ENCODE measurements around the gene GAD1.

The GAD1 gene

DNA sequence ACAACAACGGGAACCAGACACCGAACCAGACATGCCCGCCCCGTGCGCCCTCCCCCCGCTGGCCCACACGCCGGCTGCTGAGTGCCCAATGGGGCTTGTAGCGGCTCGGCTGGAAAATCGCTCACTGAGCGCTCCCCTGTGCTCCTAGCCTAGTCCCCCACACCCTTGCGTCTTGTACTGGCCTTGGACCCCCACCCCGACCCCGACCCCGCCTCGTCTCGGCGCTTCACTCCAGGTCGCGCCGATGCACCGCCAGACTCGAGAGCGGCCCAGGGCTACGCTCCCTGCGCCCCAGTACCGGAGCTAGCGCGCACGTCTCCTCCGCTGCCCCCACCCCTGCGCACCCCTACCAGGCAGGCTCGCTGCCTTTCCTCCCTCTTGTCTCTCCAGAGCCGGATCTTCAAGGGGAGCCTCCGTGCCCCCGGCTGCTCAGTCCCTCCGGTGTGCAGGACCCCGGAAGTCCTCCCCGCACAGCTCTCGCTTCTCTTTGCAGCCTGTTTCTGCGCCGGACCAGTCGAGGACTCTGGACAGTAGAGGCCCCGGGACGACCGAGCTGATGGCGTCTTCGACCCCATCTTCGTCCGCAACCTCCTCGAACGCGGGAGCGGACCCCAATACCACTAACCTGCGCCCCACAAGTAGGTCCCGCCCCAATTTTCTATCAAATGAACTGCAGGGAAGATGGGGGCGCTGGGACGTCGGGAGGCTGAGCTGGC lies 1.5 kb downstream of the GAD1 start:
- DNase-seq: no peak

DNA sequence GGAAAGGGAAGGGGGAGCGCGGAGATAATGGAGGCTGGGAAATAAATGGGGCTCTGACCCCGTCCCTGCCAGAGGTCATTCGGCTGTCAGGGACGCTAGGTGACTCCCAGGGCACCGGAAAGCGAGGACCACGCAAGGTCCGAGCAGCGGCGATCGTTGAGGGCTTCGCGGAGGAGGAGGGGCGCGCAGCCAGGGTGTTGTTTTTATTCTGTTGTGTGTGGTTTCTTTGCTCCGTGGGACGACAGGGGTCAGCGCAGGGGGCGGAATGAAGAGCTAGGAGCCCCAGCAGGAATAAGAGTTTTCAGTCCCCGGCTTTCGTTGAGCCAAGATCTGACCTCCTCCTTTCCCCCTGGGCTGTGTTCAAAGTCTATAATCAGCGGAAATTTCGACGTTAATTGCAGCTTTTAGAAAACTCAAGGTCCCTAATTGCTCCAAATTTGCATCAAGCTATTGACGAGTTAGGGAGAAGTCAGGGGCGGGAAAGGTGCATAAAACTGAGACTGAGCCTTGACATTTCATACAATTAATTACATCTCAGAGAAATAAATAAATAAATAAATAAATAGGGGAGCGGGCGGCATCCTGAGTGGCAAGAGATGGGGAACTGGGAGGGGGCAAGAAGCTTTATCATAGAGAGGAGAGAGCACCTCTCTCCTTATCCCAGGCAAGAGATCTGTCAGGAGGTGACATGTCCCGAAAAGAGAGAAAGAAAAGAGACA lies 2.2 kb downstream of the GAD1 start:
- no peak for DNase-seq

DNA sequence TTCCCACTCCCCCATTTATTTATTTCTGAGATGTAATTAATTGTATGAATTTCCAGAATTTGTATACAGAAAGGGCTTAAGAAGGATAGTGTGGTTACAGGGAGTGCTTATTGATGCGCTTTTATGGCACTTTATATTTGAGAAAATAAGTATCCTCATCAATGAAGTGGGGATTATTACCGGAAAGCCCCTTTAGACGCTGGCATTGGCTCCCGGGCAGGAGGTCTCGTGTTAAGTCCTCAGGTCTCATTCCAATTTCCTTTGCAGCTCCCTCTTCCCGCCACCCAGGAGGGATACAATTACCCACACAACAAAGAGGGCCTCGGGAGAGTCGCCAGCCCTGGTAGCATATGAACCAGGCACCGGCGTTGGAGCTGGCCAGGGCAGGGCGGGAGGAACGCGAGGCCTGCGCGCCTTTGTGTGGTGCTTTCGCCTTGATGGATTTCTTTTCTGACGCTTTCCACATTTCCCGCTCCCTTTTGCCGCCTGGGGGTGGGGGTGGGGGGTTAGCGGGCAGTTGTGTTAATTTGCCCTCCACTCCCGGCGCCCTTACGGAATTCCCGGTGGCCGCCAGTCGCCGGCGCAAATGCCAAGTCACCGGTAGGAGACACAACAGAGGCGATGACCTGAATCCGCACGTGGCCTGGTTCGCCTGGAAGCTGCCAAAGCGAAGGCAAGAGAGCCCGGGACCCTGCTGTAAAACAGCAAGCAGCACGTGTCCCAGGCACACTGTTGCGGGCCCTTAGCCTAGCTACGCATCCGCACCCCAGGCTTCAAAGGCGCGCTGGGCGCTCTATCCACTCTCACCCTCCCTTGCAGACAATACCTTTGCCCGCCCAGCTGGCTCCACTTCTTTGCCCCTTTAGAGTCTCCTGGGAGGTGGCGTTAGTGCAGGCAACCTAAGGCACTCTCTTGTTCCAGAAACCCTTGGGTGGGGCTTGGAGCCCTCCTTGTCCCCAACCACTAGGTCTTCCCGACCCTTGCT lies 3.3 kb downstream of the GAD1 start:
- no peak for DNase-seq

DNA sequence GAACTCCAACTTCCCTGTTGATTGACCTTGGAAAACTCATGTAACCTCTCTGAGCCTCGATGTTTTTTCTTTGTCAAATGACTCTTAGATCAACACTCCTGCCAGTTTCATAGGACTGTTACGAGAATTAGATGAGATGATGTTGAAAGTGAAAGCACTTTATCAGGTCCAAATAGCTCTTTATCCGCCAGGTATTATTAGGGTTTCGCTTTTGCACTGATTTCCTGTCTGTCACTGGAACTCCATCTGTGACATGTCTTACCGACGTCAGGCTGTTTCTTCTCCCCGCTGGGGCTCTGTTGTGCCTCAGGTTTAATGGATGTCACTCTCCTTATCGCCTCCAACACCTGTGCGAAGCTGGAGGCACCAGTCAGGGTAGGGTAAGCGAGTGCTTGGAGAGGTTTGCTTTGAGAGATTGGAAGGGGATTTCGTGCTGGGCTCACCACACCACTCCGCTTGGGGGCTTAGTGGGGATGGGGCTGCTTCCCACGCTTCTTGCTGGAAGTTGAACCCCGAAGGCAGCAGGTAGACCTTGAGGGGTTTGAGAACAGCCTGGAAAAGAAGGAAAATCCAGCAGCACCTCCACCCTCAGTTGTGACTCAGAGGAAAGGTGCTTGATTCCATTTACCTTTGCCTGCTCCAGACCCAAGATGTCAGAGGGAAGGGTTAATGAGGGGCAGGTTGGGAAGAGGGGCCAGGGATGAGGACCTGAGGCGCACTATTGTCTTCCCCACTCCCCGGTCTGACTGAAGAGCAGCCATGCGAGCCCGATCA lies 4.3 kb downstream of the GAD1 start:
- DNase-seq: no peak

DNA sequence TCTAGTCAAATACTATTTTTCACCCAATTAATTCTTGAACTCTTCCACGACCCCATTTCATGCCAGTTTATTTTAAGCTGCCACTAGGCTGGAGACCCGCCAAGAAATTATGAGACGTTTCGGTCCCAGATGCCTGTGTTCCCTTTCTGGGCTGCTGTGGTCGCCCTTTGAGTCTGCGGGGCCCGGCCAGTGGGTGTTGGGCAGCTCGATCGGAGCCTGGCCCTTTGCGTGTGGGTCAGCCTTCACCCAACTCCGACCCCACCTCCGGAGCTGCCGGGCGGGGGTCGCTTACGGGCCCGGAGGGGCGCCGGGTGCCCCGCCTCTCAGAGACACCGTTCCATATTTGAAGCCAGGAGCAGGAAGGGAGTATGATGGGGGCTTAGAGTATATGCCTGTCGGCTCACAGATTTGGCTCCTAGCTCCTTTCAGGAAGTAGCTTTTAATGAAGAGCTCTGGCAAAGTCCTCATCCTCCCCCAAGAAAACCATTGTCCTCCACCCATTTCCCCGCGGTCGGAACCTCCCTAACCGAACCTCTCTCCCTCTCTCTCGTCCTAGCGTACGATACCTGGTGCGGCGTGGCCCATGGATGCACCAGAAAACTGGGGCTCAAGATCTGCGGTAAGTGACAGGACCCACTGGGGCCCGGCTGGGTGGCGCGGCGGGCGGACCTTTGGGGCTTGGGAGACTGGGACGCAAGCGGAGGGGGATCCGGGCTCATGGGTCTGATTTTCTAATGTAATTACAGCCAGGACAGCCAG lies 5.0 kb downstream of the GAD1 start:
- no peak for DNase-seq

DNA sequence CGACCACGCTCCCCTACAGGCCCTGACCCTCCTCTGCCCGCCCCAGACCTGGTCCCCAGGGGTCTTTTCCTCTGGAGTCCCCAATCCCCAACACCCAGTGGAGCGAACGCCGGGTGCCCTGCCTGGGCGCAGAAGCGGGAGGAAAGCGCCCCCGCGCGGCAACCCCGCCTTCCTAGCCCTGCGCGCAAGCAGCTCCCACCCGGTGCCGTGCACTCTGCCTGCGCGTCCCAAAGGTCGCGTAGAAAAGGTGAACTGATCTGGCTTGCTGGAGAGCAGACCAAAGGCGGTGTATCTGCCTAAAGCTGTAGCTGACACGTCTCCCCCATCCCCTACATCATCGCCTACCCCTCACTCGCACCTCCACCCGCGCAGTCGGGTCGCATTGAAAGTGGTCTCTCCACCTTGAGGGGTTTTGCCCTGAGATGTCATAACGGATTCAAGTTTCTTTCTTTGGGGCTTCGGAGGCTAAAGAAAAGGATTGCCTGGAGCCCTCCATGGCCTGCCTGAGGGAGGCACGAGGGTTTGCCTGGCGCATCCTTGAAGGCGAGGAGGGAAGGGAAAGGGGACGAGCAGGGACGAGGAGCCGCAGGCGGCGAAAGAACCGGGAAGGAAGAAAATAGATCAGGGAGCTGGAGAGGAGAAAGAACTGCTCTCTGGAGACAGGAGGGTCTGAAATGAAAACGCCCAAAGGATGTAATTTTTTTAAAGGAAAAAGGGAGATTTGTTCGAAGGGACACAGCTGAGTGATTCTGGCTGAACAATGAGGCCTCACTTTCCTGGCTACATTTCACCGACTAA lies 5.8 kb downstream of the GAD1 start:
- DNase-seq: no peak

DNA sequence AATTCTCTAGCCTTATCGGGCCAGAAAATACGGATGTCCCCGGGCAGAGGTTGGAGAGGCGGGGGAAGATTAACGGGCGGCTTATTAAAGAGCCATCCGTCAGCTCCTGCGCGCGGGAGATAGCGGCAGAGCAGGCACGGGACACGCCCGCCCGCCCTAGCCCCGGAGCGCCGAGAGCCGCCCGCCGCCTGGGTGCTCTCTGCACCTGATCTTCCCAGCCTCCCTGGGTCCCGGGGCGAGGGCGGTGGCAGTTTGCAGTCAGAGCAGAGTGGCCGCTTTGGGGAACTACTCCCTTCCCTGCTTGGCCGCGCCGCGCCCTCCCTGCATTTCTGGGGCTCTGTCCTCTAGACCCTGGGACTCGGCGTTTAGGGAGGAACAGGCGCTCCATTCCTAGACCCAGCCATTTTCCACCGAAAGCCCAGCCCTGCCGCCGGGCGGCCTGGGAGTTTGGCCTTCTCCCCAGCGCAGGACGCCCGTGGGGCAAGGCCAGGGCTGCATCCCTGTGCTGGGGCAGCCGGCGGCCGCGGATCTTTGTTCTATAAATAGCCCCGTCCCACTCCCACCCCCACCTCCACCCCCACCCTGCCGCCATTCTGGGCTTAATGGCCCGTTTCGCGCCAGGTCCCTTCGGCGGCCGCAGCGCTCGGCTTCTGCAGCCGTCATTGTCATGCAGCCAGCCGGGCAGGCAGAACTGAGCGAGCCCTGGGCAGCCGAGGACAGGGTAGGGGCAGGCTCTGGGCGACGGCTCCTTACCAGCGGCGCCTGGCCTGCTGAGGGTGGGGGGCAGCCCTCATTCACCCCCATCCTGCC lies 6.6 kb downstream of the GAD1 start:
- DNase-seq: no peak

DNA sequence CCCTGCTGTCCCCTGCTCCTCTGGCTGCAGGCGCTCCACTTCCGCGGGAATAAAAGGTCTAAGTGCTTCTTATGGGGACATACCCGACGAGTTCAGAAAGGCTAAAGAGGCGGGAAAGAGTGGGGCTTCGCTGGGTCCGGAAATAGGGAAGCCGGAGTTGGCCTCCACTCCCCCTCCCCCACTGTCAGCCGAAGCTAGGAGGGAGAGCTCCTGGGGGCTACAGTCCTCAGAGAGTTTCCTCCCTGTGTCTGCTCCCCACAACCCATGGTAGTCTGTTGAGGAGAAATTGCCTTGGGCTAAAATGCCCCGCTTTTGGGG lies 7.2 kb downstream of the GAD1 start:
- no peak for DNase-seq

DNA sequence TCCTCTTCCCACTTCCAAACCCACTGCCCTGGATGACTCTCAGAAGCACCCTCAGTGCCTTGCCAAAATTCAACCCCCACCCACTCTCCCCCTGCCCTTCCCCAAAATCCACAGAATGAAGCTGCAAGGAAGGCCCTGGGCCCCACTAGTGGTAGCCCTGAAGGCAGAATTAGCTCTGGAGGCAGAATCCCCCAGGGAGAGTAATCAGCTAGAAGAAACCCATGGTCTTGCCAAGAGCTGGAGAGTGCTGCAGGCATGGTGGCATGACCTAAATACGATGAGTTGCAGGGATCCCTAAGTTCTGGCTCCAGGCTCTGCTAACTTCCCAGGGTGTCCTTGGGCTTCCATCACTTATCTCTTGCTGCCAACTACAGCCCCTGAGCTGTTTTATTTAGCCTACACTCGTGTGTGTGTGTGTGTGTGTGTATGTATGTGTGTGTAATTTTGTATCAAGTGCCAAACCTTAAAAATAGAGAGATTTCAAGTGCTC lies 7.9 kb downstream of the GAD1 start:
- DNase-seq: no peak

DNA sequence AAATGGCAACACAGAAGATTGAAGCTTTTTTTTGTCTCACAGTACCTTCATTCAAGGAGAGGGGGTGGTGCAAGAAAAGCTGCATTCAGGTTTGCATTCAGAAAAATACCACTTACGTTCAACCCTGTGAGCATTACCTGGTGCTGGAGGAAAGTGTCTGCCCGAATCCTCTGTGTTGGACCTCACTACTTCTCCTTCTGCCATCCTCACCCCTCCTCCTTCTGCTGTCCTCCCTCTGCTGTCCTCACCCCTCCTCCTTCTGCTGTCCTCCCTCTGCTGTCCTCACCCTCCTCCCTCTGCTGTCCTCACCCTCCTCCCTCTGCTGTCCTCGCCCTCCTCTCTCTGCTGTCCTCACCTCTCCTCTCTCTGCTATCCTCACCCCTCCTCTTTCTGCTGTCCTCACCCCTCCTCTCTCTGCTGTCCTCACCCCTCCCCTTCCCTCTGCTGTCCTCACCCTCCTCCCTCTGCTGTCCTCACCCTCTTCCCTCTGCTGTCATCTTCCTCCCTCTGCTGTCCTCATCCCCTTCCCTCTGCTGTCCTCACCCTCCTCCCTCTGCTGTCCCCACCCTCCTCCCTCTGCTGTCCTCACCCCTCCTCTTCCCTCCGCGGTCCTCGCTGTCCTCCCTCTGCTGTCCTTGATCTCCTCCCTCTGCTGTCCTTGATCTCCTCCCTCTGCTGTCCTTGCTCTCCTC lies 11.3 kb downstream of the GAD1 start:
- no peak for DNase-seq

DNA sequence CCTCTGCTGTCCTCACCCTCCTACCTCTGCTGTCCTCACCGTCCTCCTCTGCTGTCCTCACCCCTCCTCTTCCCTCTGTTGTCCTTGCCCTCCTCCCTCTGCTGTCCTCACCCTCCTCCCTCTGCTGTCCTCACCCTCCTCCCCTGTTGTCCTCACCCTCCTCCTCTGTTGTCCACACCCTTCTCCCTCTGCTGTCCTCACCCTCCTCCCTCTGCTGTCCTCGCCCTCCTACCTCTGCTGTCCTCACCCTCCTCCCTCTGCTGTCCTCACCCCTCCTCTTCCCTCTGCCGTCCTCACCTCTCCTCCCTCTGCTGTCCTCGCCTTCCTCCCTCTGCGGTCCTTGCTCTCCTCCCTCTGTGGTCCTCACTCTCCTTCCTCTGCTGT lies 11.8 kb downstream of the GAD1 start:
- DNase-seq: no peak

DNA sequence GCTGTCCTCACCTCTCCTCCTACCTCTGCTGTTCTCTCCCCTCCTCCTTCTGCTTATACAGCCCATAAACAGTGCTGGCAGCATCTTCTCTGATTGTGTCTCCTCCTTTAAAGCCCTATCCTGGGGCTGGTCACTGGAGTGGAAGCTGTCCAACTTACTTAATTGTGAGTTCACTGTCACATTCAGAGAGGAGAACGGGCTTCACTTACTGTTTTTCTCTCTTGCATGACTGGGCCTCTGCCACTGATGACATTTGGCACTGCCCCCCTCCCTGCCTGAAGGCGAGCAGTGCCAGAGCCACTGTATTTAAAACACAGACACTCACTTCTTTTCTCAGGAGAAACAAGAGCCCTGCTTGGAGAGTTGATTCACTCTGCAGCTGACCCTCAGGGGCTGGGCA lies 12.3 kb downstream of the GAD1 start:
- DNase-seq: no peak

DNA sequence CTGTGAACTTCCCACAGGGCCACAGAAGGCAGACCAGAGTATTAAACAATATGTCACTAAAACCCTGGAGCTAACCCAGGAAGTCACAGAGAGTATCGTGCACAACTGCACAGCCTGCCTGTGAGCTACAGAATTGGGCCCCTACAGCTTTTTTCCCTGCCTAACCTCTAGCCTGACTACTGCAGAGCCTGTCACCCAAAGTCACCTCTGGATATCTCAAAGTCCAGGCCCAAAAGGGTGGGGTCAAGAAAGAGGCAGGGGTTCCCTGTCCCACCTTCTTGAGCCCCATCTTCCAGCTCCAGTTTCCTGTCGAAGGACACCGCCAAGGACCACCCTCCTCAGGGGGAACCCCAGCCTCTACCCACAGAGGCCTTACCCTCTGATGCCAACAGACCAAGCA lies 13.5 kb downstream of the GAD1 start:
- DNase-seq: no peak

DNA sequence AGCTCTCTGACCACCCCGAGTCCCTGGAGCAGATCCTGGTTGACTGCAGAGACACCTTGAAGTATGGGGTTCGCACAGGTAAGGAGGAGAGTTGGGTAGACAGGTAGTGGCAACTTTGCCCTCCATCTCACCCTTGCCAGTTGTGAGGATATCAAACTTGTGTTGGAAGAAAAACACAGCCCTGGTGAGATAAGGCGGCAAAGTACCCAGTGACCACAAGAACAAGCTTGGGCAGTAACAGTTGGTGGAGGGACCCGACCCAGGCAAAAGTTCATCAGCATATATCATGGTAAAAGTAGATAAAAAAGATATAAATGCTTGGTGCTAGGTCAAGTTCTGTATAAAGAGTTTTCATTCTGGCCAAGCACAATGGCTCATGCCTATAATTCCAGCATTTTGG lies 14.4 kb downstream of the GAD1 start:
- DNase-seq: no peak

DNA sequence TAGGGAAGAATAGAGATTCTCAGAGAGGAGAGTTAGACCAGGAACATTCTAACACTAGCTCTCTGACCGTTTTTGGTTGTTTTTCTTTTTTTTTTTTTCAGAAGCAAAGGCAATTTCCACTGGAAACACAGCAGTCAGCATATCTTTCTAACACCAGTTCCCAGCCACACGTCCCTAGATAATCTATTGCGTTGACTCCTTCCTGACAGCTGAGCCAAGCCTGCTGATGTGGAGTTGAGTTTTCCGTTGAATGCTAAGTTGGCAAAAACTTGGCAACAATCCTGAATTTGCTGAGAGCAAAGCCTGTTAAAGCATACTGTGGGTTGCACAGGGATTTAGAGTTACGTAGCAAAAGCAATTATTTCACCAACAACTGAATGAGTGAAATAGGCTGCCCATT lies 19.3 kb downstream of the GAD1 start:
- no peak for DNase-seq

DNA sequence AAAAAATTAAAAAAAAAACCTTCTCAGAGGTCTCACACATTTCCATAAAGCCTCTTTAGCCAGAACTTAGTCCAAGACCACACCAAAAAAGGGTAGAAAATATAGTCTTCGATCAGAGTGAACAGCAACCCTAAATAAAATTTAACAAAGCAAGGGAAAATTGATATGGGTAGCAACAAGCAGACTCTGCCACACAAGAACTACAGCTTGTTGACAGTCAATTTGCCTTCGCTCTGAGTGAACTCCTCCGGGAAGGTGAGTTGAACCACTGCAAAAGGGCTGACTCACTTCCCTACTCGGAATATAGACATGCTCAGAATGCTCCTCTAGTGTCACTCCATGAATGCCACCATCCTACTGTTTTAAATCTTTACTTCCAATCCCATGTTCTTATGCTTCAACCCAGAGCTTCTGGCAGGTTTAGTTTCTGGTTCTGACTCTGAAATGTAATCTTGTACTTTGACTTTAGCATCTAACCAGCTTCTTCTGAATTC lies 24.1 kb downstream of the GAD1 start:
- DNase-seq: no peak

DNA sequence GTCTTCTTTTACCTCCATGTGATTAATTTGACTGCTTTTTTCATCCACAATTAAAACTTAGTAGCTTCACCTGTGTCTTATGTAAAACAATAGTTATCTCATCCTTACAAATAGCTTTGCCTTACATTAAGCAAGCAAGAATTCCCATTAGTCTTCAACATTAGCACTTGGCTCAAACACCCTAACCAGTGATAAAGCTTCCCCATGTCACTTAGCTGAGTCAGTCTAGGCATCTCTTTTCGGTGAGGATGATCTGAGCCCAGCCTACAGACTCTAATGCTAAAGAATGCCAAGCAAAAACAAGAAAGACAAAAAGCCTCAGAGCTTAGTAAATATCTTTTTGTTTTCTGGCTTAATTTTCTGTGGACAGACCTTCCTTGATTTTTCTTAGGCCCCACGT lies 26.1 kb downstream of the GAD1 start:
- DNase-seq: no peak

DNA sequence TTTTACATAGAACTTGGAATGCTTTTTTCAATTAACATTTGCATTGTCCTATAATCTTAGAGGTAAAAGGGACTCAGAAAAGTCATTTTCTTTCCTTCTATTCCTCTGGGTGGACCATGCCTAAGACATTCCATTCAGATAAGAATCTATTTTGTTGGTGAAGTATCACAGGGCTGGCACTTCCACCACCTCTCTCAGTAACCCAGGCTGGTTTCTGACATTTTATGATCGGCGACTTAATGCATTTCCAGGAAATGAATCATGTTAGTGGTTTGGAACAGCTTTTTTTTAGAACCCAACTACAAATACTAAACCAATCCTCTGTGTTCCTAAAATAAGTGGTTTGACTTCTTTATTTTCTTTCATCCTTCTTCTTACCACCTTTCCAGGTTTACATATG lies 27.0 kb downstream of the GAD1 start:
- DNase-seq: no peak

DNA sequence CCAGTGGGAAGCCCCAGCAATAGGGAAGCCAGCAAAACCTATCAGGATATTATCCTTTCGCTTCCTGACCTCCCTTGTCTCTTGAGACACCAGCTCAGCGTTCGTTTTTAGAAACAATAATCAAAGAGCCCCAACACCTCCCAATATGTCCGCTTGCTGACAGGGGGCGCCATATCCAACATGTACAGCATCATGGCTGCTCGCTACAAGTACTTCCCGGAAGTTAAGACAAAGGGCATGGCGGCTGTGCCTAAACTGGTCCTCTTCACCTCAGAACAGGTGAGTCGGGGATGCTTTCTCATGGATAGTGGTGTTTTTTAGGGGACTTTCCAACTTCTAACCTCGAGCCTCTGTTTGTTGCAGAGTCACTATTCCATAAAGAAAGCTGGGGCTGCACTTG lies 28.7 kb downstream of the GAD1 start:
- no peak for DNase-seq

DNA sequence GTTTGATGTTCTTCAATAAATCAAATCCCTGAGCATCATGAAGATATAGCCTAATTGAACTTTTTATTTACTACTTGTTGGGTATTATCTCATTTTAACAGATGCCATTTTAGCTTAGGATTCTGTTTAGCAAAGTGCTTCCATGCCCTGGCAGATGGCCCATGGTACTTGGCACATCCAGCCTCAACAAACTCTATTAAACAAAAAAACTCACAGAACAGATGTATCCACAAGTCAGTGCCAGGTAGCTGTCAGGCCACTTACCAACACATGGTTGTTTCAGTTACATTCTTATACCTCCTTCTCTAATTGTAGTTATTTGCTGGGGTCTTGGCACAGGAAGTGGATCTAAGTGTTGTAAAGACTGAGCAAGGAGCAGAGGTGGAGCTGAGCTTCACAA lies 29.6 kb downstream of the GAD1 start:
- DNase-seq: no peak

Measured in SHP77 (cell line).